GM12873 (cell line): ENCODE results near the gene SLC7A7.
A peak's percentile ranks its signal among the peaks of the same experiment; 100 is the strongest.

Experiments used
- CTCF ChIP-seq: IDR thresholded peaks from 2 replicates; pipeline ENCODE4 v1.5.1; 2012; ENCODE audit warnings: low read depth, mild to moderate bottlenecking, moderate library complexity, low read length, control low read depth; ENCODE audit not compliant: insufficient read depth; ENCODE audit errors: missing control alignments

The SLC7A7 gene

GRCh38 chr14:22850944-22851764 is 35.9 kb upstream of the SLC7A7 start:
- no peak for TF ChIP-seq CTCF

GRCh38 chr14:22849212-22849819 is 34.1 kb upstream of the SLC7A7 start:
- no peak for TF ChIP-seq CTCF

GRCh38 chr14:22848351-22849164 is 33.3 kb upstream of the SLC7A7 start:
- TF ChIP-seq CTCF = no peak

GRCh38 chr14:22847661-22848341 is 32.6 kb upstream of the SLC7A7 start:
- peak; percentile 39 for TF ChIP-seq CTCF

GRCh38 chr14:22846811-22847307 is 31.6 kb upstream of the SLC7A7 start:
- no peak for TF ChIP-seq CTCF

DNA sequence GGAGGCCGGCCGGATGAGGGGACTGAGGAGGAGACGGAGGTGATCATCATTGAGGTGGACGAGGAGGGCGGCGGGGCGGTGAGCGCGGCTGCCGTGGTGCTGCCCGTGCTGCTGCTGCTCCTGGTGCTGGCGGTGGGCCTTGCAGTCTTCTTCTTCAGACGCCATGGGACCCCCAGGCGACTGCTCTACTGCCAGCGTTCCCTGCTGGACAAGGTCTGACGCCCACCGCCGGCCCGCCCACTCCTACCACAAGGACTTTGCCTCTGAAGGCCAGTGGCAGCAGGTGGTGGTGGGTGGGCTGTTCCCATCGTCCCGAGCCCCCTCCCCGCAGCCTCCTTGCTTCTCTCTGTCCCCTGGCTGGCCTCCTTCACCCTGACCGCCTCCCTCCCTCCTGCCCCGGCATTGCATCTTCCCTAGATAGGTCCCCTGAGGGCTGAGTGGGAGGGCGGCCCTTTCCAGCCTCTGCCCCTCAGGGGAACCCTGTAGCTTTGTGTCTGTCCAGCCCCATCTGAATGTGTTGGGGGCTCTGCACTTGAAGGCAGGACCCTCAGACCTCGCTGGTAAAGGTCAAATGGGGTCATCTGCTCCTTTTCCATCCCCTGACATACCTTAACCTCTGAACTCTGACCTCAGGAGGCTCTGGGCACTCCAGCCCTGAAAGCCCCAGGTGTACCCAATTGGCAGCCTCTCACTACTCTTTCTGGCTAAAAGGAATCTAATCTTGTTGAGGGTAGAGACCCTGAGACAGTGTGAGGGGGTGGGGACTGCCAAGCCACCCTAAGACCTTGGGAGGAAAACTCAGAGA is 30.8 kb upstream of the SLC7A7 start:
- TF ChIP-seq CTCF = no peak
